ENCODE data around the gene RGL2. TPM values are rescaled to one million over a fixed set of nuclear protein-coding genes. Genes with fewer than 3 reads are reported as not detected.

Gene RGL2
- total and polyA plus RNA-seq, 10 of the 15 experiments (the other 5 are each of a cell fraction or from before 2014, with no cell fraction given) = 0.84 to 21.2 (median 6.8) TPM

DNA sequence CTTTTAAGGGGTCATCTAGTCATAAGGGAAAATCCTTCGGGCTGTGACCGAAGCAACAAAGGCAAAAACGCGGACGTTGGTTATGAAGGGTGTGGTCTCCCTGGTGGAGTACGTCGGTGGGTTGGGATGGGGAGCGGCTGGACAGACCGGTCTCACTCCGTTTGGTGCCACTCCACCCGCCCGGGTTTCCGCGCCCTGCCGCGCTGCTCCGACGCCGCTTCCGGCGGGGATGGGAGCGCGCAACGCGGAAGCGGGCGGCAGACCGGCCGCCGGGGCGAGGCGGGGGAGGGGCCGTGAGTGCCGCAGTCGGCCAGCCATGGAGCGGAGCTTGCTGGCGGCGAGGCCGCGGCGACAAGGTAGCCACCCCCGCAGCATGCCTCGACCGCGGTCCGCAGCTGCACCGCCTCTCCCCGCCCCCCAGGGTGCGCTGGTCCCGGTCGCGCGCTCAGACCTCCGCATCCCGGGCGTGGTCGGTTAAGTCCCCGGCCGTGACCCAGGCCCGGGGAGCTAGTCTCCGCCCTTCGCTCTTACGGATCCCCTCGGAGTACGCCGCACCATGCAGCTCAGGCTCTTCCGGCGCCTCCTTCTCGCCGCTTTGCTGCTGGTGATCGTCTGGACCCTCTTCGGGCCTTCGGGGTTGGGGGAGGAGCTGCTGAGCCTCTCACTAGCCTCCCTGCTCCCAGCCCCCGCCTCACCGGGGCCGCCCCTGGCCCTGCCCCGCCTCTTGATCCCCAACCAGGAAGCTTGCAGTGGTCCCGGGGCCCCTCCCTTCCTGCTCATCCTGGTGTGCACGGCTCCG lies 21.7 kb downstream of the RGL2 start, which contains the start of gene B3GALT4 (continued):
- TF ChIP-seq LARP7 (IDR thresholded peaks at IDR 0.05) (peak; percentile 99), FOXM1 (IDR thresholded peaks at IDR 0.05; ENCODE audit: low read depth, low read length) (no peak), NRF1 (conservative IDR thresholded peaks at IDR 0.05; ENCODE audit: low read depth, low read length) (no peak), PAX5 (IDR thresholded peaks at IDR 0.05; ENCODE audit: borderline replicate concordance, low read depth, low read length) (peak; percentile 89; the same call in 1 of the 2 replicates), CHD2 (IDR thresholded peaks at IDR 0.05; ENCODE audit: borderline replicate concordance, low read depth, low read length) (peak; percentile 84), STAT1 (conservative IDR thresholded peaks at IDR 0.05) (no peak), PBX3 (IDR thresholded peaks at IDR 0.05; ENCODE audit: insufficient replicate concordance, low read depth, low read length) (no peak), ZNF274 (IDR thresholded peaks at IDR 0.05; ENCODE audit: insufficient read depth, insufficient read length) (no peak), BCLAF1 (IDR thresholded peaks at IDR 0.05) (0 out of 2 replicates have a peak, but pooled peaks have one; percentile 33), CREB1 (IDR thresholded peaks at IDR 0.05; ENCODE audit: low read depth) (no peak), REST (IDR thresholded peaks at IDR 0.05; ENCODE audit: low read depth, low read length) (no peak), NFYB (IDR thresholded peaks at IDR 0.05; ENCODE audit: insufficient read depth, low read depth, low read length) (no peak), BHLHE40 (IDR thresholded peaks at IDR 0.05; ENCODE audit: borderline replicate concordance in 1 of 2, low read depth in 2 of 2, low read length in 1 of 2) (peak; percentile 10 to 82; a peak in 2 of 4 replicates), CBFB (IDR thresholded peaks at IDR 0.05; ENCODE audit: low read depth) (no peak), YY1 (IDR thresholded peaks at IDR 0.05; ENCODE audit: low read depth, low read length) (peak; percentile 73), MAX (IDR thresholded peaks at IDR 0.05; ENCODE audit: low read depth, low read length) (peak; percentile 76)
- TF ChIP-seq, protein P1, sequence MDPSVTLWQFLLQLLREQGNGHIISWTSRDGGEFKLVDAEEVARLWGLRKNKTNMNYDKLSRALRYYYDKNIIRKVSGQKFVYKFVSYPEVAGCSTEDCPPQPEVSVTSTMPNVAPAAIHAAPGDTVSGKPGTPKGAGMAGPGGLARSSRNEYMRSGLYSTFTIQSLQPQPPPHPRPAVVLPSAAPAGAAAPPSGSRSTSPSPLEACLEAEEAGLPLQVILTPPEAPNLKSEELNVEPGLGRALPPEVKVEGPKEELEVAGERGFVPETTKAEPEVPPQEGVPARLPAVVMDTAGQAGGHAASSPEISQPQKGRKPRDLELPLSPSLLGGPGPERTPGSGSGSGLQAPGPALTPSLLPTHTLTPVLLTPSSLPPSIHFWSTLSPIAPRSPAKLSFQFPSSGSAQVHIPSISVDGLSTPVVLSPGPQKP (IDR thresholded peaks at IDR 0.05; ENCODE audit: low read depth, low read length) = peak; percentile 69; the same call in 1 of the 2 replicates
- TF ChIP-seq, protein P2, sequence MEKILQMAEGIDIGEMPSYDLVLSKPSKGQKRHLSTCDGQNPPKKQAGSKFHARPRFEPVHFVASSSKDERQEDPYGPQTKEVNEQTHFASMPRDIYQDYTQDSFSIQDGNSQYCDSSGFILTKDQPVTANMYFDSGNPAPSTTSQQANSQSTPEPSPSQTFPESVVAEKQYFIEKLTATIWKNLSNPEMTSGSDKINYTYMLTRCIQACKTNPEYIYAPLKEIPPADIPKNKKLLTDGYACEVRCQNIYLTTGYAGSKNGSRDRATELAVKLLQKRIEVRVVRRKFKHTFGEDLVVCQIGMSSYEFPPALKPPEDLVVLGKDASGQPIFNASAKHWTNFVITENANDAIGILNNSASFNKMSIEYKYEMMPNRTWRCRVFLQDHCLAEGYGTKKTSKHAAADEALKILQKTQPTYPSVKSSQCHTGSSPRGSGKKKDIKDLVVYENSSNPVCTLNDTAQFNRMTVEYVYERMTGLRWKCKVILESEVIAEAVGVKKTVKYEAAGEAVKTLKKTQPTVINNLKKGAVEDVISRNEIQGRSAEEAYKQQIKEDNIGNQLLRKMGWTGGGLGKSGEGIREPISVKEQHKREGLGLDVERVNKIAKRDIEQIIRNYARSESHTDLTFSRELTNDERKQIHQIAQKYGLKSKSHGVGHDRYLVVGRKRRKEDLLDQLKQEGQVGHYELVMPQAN (conservative IDR thresholded peaks at IDR 0.05) = peak; percentile 80
